Measurements from ENCODE around the gene COL8A1. TPM values are rescaled to one million over a fixed set of nuclear protein-coding genes. Genes with fewer than 3 reads are reported as not detected.

The COL8A1 gene
- total RNA-seq, 4 donors from 2014 or later = 10.1 to 14.1 (median 11.5) TPM

DNA sequence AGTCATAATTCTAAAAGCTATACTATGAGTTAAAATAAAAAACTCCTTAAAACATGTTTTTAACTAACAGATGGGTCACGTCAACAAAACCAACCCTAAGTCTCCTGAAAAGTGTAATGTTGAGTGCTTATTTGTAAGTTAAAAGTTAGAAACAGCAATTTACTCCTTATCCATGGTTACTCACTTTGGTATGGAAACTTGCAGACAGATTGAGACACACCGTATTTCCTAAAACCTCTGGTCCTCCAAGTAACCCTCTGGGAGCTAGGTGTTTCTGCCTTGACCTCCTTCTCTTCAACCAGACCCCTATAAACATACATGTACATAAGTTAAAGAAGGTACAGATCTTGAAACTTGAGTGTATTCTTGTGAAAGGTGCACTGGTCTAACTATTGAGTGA is 3.1 kb downstream of the COL8A1 start:
- TF ChIP-seq, protein P1, sequence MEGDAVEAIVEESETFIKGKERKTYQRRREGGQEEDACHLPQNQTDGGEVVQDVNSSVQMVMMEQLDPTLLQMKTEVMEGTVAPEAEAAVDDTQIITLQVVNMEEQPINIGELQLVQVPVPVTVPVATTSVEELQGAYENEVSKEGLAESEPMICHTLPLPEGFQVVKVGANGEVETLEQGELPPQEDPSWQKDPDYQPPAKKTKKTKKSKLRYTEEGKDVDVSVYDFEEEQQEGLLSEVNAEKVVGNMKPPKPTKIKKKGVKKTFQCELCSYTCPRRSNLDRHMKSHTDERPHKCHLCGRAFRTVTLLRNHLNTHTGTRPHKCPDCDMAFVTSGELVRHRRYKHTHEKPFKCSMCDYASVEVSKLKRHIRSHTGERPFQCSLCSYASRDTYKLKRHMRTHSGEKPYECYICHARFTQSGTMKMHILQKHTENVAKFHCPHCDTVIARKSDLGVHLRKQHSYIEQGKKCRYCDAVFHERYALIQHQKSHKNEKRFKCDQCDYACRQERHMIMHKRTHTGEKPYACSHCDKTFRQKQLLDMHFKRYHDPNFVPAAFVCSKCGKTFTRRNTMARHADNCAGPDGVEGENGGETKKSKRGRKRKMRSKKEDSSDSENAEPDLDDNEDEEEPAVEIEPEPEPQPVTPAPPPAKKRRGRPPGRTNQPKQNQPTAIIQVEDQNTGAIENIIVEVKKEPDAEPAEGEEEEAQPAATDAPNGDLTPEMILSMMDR (IDR thresholded peaks at IDR 0.05; ENCODE audit: low read depth) = no peak

DNA sequence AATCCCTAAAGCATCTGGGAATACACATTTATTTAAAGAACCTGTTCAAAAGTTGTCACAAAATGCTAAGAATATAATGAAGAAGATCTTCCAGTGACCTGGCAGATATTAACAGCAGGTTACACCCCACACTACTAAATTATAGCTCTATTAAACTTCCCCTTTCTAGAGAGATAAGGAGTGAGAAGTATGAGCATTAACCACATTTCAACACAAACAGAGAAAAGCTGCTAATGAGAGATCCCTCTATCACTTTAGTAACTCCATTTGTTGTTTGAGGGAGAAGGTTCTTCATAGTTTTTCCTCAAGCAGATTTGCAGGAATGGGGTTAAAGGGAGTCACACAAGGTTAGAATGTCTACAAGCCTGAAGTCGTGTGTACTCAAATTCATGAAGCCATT is 3.6 kb downstream of the COL8A1 start:
- TF ChIP-seq, protein P1 (IDR thresholded peaks at IDR 0.05; ENCODE audit: low read depth) = no peak

DNA sequence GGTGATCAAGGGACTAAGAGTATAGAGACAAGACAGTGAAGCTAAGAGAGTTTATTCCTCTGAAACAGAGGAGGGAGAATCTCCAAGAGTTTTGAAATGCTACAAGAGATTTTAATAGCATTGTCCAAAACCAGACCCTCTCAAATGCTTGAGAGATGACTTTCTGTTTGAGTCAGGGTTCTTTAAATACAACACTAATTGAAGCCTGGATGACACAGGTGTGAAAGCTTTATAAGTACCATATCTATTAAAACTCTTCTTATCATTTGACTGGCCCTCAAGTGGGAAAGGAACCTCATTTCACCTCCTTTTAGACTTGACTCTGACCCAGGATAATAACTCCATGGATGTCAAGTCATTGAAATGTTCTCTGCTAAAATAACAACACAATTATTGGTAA is 5.6 kb downstream of the COL8A1 start:
- TF ChIP-seq, protein P1 (IDR thresholded peaks at IDR 0.05; ENCODE audit: low read depth) = no peak

DNA sequence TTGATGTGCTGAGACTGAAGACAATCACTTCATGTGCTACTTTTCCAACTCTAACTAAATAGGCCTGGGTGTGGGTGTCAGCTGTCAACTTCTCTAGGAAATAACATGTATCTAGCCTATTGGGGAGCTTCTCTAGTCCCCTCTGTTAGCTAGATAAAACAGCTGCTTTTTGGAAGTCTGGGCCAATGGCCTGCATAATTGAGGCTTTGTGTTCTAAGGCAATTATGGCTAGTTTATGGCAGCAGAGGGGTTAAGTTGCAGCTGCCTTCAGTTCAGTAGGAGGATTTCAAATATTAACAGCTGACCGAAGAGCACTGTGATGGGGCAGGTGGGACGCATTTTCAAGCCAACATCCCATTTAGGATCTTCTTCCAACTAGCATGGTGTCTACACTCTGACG is 6.4 kb downstream of the COL8A1 start:
- TF ChIP-seq, protein P1 (IDR thresholded peaks at IDR 0.05; ENCODE audit: low read depth) = no peak

DNA sequence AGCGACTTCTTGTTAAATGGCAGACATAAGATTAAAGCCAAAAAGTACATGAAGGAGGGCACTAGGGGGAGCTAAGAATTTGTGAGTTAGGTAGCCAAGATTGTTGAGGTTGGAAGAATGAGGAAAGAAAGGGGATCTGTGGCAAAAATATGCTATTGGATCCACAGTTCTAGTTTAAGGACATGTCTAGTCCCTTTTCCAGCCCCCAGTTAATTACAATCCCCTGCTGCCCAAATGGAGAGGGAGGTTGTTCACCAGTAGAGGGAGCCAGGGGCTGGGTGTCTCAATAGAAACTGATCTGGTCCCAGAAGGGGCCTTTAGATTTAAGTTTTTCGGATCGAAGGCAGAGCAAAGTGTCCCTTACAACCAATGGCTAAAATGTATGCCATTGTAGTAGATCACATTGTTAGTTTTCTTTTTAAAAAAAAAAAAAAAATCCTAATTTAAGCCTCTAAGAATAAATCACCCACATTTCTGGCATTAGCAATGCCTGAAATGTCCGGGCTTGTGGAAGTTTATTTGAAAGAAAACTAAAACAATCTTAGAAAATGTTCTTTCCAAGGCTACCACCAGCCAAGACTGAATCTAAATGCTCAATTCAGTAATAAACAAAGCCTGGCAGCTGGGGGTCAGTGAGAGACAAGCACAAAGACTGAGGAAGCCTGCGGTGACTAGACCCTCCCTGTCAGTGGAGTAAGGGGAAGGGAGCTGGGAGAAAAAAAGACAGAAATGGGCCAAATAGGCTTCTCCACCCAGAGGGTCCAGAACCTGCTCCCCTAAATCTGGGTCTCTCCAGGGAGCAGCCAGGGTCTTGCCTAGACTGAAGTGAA is 7.1 kb downstream of the COL8A1 start:
- TF ChIP-seq, protein P1 (IDR thresholded peaks at IDR 0.05; ENCODE audit: low read depth) = no peak

DNA sequence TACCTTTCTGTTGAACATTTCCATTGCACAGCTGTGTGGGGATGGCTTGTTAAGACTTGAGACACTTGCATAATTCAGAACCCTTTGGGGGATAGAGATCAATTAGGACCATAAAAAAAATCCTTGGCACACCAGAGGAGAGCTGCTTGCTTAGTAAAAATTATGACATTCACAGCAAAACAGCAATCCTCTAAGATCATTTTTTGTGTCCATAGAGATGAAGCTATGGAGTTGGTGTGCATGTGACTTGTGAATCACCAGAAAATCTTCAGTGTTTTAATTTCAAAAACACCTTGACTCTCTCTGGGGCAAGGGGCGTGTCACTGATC is 7.7 kb downstream of the COL8A1 start:
- TF ChIP-seq, protein P1 (IDR thresholded peaks at IDR 0.05; ENCODE audit: low read depth) = no peak

DNA sequence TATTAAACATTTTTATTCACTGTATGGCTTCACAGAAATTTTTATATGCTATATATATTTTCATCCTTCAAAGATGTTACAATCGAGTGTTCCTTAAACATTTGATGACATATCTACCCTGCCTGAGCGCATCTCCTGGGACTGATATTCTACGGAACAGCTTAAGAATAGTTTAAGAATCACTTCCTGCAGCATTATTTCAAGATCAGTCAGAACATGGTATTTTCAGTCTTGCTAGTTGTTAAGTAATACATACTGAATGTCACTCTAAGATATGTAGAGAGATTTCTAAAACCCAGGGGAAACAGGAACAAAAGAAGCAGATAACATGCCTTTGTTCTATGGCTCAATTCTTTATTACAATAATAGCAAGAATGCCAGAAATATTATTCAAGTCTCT is 8.7 kb downstream of the COL8A1 start:
- TF ChIP-seq, protein P1 (IDR thresholded peaks at IDR 0.05; ENCODE audit: low read depth) = no peak

Data from subcutaneous adipose tissue (tissue), 4 donors.